Ramos (cell line): ENCODE measurements around the gene IFITM5.

Source experiments
- in situ Hi-C: fragments of 300-500 bp; cut with MboI; formaldehyde crosslinking; loops from one replicate; pipeline ENCODE4 v1.14.3; 2022; ENCODE audit warnings: low sequenced_read_pairs; ENCODE audit not compliant: unreplicated experiment

Gene IFITM5

GRCh38 chr11:250274-250673 lies 49.1 kb downstream of the IFITM5 start:
- in situ Hi-C loops: loop anchor here (10.0 kb wide), 1 partner anchor 95 kb away; no protein-coding TSS in a partner anchor

- in situ Hi-C loops: no loop called here
Observed at GRCh38 chr11:249062-249461, 50.3 kb downstream of the IFITM5 start.
